ENCODE data around the gene ARFRP1.

ARFRP1 gene

DNA sequence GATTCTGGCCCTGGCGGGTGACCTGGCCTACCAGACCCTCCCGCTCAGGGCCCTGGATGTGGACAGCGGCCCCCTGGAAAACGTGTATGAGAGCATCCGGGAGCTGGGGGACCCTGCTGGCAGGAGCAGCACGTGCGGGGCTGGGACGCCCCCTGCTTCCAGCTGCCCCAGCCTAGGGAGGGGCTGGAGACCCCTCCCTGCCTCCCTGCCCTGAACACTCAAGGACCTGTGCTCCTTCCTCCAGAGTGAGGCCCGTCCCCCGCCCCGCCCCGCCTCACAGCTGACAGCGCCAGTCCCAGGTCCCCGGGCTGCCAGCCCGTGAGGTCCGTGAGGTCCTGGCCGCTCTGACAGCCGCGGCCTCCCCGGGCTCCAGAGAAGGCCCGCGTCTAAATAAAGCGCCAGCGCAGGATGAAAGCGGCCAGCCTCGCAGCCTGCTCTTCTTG is 30.9 kb upstream of the ARFRP1 start:
- peak; percentile 25 for DNase-seq (ENCODE audit: low read depth)
- TF ChIP-seq, protein P1, sequence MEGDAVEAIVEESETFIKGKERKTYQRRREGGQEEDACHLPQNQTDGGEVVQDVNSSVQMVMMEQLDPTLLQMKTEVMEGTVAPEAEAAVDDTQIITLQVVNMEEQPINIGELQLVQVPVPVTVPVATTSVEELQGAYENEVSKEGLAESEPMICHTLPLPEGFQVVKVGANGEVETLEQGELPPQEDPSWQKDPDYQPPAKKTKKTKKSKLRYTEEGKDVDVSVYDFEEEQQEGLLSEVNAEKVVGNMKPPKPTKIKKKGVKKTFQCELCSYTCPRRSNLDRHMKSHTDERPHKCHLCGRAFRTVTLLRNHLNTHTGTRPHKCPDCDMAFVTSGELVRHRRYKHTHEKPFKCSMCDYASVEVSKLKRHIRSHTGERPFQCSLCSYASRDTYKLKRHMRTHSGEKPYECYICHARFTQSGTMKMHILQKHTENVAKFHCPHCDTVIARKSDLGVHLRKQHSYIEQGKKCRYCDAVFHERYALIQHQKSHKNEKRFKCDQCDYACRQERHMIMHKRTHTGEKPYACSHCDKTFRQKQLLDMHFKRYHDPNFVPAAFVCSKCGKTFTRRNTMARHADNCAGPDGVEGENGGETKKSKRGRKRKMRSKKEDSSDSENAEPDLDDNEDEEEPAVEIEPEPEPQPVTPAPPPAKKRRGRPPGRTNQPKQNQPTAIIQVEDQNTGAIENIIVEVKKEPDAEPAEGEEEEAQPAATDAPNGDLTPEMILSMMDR (conservative IDR thresholded peaks at IDR 0.05; ENCODE audit: control insufficient read depth, insufficient read depth, low read depth, low read length): no peak
- H3K4me3 ChIP-seq (ENCODE audit: control insufficient read depth, low read depth, low read length): no peak overlapping the region

DNA sequence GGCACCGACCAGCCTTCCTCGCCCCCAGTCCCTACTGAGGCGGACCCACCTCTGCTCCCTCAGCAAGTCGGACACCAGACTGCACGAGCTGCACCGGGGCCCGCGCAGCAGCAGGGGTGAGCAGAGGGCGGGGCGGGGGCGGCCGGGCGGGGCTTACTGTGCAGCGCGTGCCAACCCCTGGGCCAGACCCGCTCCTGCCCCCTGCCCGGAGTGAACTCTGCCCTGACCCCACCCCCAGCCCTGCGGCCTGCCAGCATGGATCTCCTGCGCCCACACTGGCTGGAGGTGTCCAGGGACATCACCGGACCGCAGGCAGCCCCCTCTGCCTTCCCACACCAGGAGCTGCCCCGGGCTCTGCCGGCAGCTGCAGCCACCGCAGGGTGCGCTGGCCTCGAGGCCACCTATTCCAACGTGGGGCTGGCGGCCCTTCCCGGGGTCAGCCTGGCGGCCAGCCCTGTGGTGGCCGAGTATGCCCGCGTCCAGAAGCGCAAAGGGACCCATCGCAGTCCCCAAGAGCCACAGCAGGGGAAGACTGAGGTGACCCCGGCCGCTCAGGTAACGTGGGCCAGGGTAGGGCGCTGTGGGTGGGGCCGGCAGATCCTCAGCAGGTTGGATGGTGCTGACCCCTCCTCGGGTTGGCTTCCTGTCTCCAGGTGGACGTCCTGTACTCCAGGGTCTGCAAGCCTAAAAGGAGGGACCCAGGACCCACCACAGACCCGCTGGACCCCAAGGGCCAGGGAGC is 30.3 kb upstream of the ARFRP1 start:
- no peak for DNase-seq (ENCODE audit: low read depth)
- TF ChIP-seq, protein P1 (conservative IDR thresholded peaks at IDR 0.05; ENCODE audit: control insufficient read depth, insufficient read depth, low read depth, low read length): no peak
- H3K4me3 ChIP-seq (ENCODE audit: control insufficient read depth, low read depth, low read length): no peak overlapping the region

DNA sequence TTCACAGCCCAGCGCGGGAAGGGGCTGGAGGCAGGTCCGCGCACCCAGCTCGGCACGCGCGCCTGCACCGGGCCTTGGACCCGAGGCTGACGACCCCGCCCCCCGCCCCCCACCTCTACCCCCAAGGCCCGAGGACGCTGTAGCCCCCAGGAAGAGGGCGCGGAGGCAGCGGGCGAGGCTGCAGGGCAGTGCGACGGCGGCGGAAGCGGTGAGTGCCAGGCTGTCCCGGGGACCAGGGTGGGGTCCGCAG is 29.8 kb upstream of the ARFRP1 start:
- H3K4me3 ChIP-seq (ENCODE audit: control insufficient read depth, low read depth, low read length): no peak overlapping the region
- TF ChIP-seq, protein P1 (conservative IDR thresholded peaks at IDR 0.05; ENCODE audit: control insufficient read depth, insufficient read depth, low read depth, low read length): no peak
- no peak for DNase-seq (ENCODE audit: low read depth)

DNA sequence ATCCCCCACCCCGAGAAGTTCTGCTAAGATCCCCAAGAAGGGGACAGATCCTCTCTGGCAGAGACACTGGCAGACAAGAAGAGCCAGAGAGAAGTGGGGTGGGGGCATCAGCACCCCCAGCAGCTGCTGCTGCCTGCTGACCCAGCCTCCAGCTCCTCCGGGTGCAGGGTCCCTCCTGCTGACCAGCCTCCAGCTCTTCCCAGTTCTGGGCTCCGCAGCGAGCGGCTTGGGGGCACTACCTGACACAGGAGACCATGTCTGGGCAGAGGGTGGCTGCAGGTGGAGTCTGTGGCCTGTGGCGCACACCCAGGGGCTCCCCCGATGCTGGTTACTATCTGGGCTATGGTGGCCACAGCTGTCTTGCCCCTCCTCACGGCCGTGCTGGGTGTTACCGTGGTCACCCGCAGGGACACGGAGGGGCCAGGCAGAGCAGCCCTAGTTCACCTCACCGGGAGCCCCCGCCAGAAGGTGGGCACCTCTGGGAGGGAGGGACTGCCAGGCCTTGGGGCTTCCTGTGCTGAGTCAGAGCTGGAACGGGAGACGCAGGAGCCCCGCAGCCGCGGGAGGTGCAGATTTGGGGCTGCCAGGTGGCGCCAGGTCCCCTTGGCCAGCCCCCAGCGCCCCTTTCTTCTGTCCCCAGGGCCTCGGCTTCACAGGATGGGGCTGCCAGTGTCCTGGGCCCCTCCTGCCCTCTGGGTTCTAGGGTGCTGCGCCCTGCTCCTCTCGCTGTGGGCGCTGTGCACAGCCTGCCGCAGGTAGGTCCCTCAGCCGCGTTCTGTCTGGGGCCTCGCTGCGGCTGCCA is 29.3 kb upstream of the ARFRP1 start:
- DNase-seq (ENCODE audit: low read depth): no peak
- TF ChIP-seq, protein P1 (conservative IDR thresholded peaks at IDR 0.05; ENCODE audit: control insufficient read depth, insufficient read depth, low read depth, low read length): no peak
- H3K4me3 ChIP-seq (ENCODE audit: control insufficient read depth, low read depth, low read length): no peak overlapping the region

DNA sequence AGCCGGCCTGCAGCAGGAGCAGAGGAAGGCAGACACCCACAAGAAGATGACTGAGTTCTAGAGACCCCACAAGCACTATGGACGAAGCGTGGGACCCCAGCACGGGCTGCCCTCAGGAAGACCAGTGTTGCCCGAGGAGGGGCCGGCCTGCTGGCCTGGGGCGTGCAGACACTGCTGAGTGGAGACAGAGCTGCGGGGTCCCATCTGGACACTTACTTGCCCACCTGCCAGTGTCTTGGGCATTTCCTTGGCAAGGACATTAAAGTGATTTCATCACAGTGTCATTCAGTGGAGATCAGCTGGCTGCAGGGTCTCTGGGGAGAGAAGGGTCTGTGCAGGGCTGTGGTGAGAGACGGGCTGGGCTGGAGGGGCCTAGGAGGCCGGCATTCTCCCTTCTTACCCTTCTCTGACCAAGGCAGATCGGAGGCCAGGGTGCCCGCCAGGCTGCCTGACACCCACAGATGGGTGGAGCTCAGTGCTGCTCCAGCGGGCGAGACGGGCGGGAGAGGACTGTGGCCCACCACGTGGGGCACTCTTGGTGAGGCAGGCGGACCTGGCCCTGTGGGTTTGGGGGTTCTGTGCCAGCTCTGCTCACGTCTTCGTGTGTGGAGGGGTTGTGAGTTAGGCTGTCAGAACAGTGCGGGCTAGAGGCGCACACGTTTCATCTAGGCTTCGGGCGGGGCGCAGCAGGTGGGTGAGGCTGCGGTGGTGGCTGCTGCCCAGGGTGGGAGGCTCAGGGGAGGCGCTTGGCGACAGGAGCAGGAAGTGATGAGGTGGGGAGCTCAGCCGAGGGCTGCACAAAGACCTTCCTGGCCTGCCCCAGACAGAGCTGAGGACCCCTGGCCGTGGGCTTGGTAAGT is 28.3 kb upstream of the ARFRP1 start, which contains the start of gene LIME1:
LIME1 (plus strand) TSS at position 806 of the 860 bp plus-strand sequence. CDS start 886 bp downstream, outside the sequence.
- no peak for DNase-seq (ENCODE audit: low read depth)
- no peak within 1 kb of the TSS for H3K4me3 ChIP-seq (ENCODE audit: control insufficient read depth, low read depth, low read length)
- TF ChIP-seq, protein P1 (conservative IDR thresholded peaks at IDR 0.05; ENCODE audit: control insufficient read depth, insufficient read depth, low read depth, low read length): no peak

Measured in fibroblast of mammary gland (primary cell).